AG04450 (cell line): ENCODE measurements around the gene DNAH10. TPM values are rescaled to one million over a fixed set of nuclear protein-coding genes. Genes with fewer than 3 reads are reported as not detected.

Experiments
- CTCF ChIA-PET: fragments of 300-600, 350-600 bp; formaldehyde crosslinking; extraction: SDS; loops from one replicate; lab custom pipeline; 2022; ENCODE audit warnings: antibody characterized with exemption, inconsistent platforms; lab: Charles Lee
- POLR2A ChIA-PET: fragments of 350-600 bp; formaldehyde crosslinking; extraction: SDS; loops from one replicate; lab custom pipeline; 2021; ENCODE audit warnings: antibody characterized with exemption, inconsistent platforms; lab: Yijun Ruan, JAX
- DNase-seq: peaks from one replicate; pipeline ENCODE4 v3.0.0-alpha.2; 2011; ENCODE audit warnings: low read depth, low spot score
- H3K27ac ChIP-seq: one replicate; pipeline ENCODE4 v1.5.1; 2012; ENCODE audit warnings: low read depth, low read length, control low read depth
- H3K27me3 ChIP-seq: one replicate; pipeline ENCODE4 v1.6.0; 2012; ENCODE audit warnings: low read length; ENCODE audit not compliant: control insufficient read depth, insufficient read depth
- H3K4me3 ChIP-seq: 2 replicates; pipeline ENCODE4 v1.5.1; 2011; ENCODE audit warnings: mild to moderate bottlenecking, low read depth, low read length, control low read depth
- H3K9me3 ChIP-seq: 2 replicates; pipeline ENCODE4 v1.5.1; 2012; ENCODE audit warnings: low read length; ENCODE audit not compliant: control insufficient read depth, insufficient read depth
- CTCF ChIP-seq: IDR thresholded peaks from 2 replicates; pipeline ENCODE4 v1.5.1; 2011; ENCODE audit warnings: low read depth, low read length, control low read depth, inconsistent platforms
- polyA plus RNA-seq: library from polyadenylated mRNA; depleted of rRNA; stranded (reverse); fragments of >200 nt; gene quantifications from 2 replicates; pipeline ENCODE4 v1.2.3, GENCODE V29; 2011

DNAH10 gene
- polyA plus RNA-seq, 1 experiment, result 9.1 TPM

GRCh38 chr12:123743002-123743401 is 19.1 kb upstream of the DNAH10 start:
- Histone ChIP-seq H3K27me3 (no peaks in the 10 kb centered on the region), H3K9me3 (no peaks in the 10 kb centered on the region; the same call in 1 of the 2 replicates), H3K27ac (no peak overlapping the region), H3K4me3 (no peak overlapping the region)
- ChIA-PET CTCF (no interaction called here), POLR2A (no interaction called here)
- no peak for TF ChIP-seq CTCF
- no peak for DNase-seq

GRCh38 chr12:123744836-123745235 is 17.3 kb upstream of the DNAH10 start:
- POLR2A ChIA-PET, result no interaction called here

GRCh38 chr12:123747309-123747708 is 14.8 kb upstream of the DNAH10 start:
- peak overlapping the region; percentile 2 for H3K27ac ChIP-seq
- ChIA-PET POLR2A (no interaction called here), CTCF (interaction anchor here (1.1 kb wide), 1 partner anchor 237 kb away, joined by 3 read pairs; no protein-coding TSS in a partner anchor)
- TF ChIP-seq CTCF, result no peak
- H3K4me3 ChIP-seq, result no peak overlapping the region
- no peaks in the 10 kb centered on the region for H3K27me3 ChIP-seq
- no peaks in the 10 kb centered on the region; the same call in 1 of the 2 replicates for H3K9me3 ChIP-seq
- DNase-seq, result no peak

More at GRCh38 chr12:123744836-123745235, 17.3 kb upstream of the DNAH10 start:
- no peak for DNase-seq
- H3K9me3 ChIP-seq, result no peaks in the 10 kb centered on the region; the same call in 1 of the 2 replicates
- no peak overlapping the region for H3K4me3 ChIP-seq
- H3K27me3 ChIP-seq, result no peaks in the 10 kb centered on the region
- CTCF ChIA-PET, result interaction anchor here (0.8 kb wide), 1 partner anchor 17 kb away, joined by 3 read pairs; no protein-coding TSS in a partner anchor
- TF ChIP-seq CTCF, result peak; percentile 13; the same call in 1 of the 2 replicates
- H3K27ac ChIP-seq, result no peak overlapping the region

GRCh38 chr12:123748161-123748560 is 13.9 kb upstream of the DNAH10 start:
- CTCF ChIA-PET, result interaction anchor here (1.1 kb wide), 1 partner anchor 236 kb away, joined by 3 read pairs; no protein-coding TSS in a partner anchor

More at GRCh38 chr12:123748161-123748560, 13.9 kb upstream of the DNAH10 start:
- Histone ChIP-seq H3K27me3 (no peaks in the 10 kb centered on the region), H3K9me3 (no peaks in the 10 kb centered on the region; the same call in 1 of the 2 replicates), H3K4me3 (no peak overlapping the region), H3K27ac (no peak overlapping the region)
- DNase-seq, result no peak
- POLR2A ChIA-PET, result no interaction called here
- TF ChIP-seq CTCF, result no peak
